H1 (cell line): ENCODE measurements around the gene PAX9. TPM values are rescaled to one million over a fixed set of nuclear protein-coding genes. Genes with fewer than 3 reads are reported as not detected.

Experiments used
- CTCF ChIA-PET: fragments of 300-600 bp; sonication (Branson Sonifier 250); formaldehyde crosslinking; loops from one replicate; lab custom pipeline; 2021; ENCODE audit not compliant: partially characterized antibody; lab: Charles Lee
- POLR2A ChIA-PET: fragments of 300-600 bp; sonication (Branson Sonifier 250); formaldehyde crosslinking; loops from one replicate; lab custom pipeline; 2021; ENCODE audit warnings: inconsistent platforms; ENCODE audit not compliant: partially characterized antibody; lab: Charles Lee
- DNase-seq, 2 experiments: peaks; one replicate each; pipeline versions ENCODE4 v3.0.0 to v3.0.0-alpha.2; 2010 to 2022; ENCODE audit warnings: low spot score in 2 of 2, low read depth in 1 of 2, mixed read lengths in 1 of 2
- FAIRE-seq: peaks from 2 replicates; lab custom pipeline; 2011; peaks lifted over from hg19 to GRCh38; lab: Jason Lieb, UNC
- H2AFZ ChIP-seq: 2 replicates; pipeline ENCODE4 v1.8.1; 2012; ENCODE audit warnings: low read length, inconsistent platforms
- H2AK5ac ChIP-seq: 2 replicates; pipeline ENCODE4 v1.6.1; 2013; ENCODE audit warnings: low read depth, low read length
- H2BK120ac ChIP-seq: replicated peaks from 2 replicates; pipeline ENCODE3; 2013; ENCODE audit warnings: low read depth, low read length, inconsistent platforms
- H2BK12ac ChIP-seq: 2 replicates; pipeline ENCODE4 v1.6.1; 2013; ENCODE audit warnings: low read depth, low read length
- H2BK15ac ChIP-seq: 2 replicates; pipeline ENCODE4 v1.6.1; 2013; ENCODE audit warnings: low read length
- H2BK20ac ChIP-seq: 2 replicates; pipeline ENCODE4 v1.6.1; 2013; ENCODE audit warnings: low read length
- H2BK5ac ChIP-seq: 2 replicates; pipeline ENCODE4 v1.6.1; 2013; ENCODE audit warnings: low read depth, low read length
- H3K14ac ChIP-seq: 2 replicates; pipeline ENCODE4 v1.6.1; 2013; ENCODE audit warnings: inconsistent platforms; ENCODE audit not compliant: insufficient read length
- H3K18ac ChIP-seq: 2 replicates; pipeline ENCODE4 v1.6.1; 2013; ENCODE audit warnings: low read length; ENCODE audit errors: extremely low read depth
- H3K23ac ChIP-seq: 2 replicates; pipeline ENCODE4 v1.6.1; 2013; ENCODE audit warnings: inconsistent platforms; ENCODE audit not compliant: insufficient read length
- H3K23me2 ChIP-seq: 2 replicates; pipeline ENCODE4 v1.6.1; 2013; ENCODE audit warnings: low read depth, low read length
- H3K27ac ChIP-seq: 2 replicates; pipeline ENCODE4 v1.6.1; 2011; ENCODE audit warnings: low read depth, low read length, inconsistent platforms
- H3K27me3 ChIP-seq, 4 experiments: replicated peaks in 1 of 4; 1 replicate in 1 of 4; 2 replicates in 3 of 4; pipeline versions ENCODE4 v1.6.1 to v1.8.1; 2011 to 2013; ENCODE audit warnings: low read length in 3 of 4, mild to moderate bottlenecking in 3 of 4, inconsistent platforms in 2 of 4, mixed read lengths in 2 of 4, moderate library complexity in 1 of 4; ENCODE audit not compliant: control insufficient read depth in 3 of 4, insufficient read depth in 3 of 4; ENCODE audit errors: extremely low read depth in 1 of 4
- H3K36me3 ChIP-seq, 4 experiments: 2 replicates each; pipeline versions ENCODE4 v1.6.1 to v1.8.1; 2011 to 2013; ENCODE audit warnings: mild to moderate bottlenecking in 4 of 4, low read length in 3 of 4, moderate library complexity in 2 of 4, control low read depth in 1 of 4, inconsistent platforms in 1 of 4; ENCODE audit not compliant: insufficient read depth in 4 of 4, control insufficient read depth in 2 of 4
- H3K4ac ChIP-seq: replicated peaks from 2 replicates; pipeline ENCODE3; 2013; ENCODE audit warnings: low read length, low read depth, mixed read lengths, inconsistent platforms; ENCODE audit not compliant: insufficient read length
- H3K4me1 ChIP-seq, 4 experiments: replicated peaks in 1 of 4; 1 replicate in 1 of 4; 2 replicates in 3 of 4; pipeline versions ENCODE4 v1.6.1 to v1.8.1; 2011 to 2013; ENCODE audit warnings: low read length in 3 of 4, inconsistent platforms in 2 of 4, mixed read lengths in 1 of 4; ENCODE audit not compliant: insufficient read depth in 4 of 4, control insufficient read depth in 3 of 4
- H3K4me2 ChIP-seq, 2 experiments: 2 replicates each; pipeline versions ENCODE4 v1.6.1 to v1.8.1; 2011 to 2013; ENCODE audit warnings: low read depth in 2 of 2, low read length in 2 of 2, control low read depth in 1 of 2, inconsistent platforms in 1 of 2, mild to moderate bottlenecking in 1 of 2; ENCODE audit not compliant: insufficient read depth in 1 of 2
- H3K4me3 ChIP-seq, 4 experiments: fragments of 200-600, 300-600 bp in 1 of 4; sonication (generic), shearing (Covaris generic), sonication (Bioruptor Twin) in 1 of 4; 2 replicates each; pipeline versions ENCODE4 v1.5.1 to v1.8.1; 2011 to 2016; ENCODE audit warnings: low read length in 4 of 4, low read depth in 3 of 4, control low read depth in 2 of 4, inconsistent platforms in 2 of 4, mild to moderate bottlenecking in 2 of 4, mixed read lengths in 1 of 4, moderate library complexity in 1 of 4; ENCODE audit not compliant: insufficient read depth in 2 of 4; ENCODE audit errors: extremely low read depth in 1 of 4
- H3K56ac ChIP-seq: replicated peaks from 2 replicates; pipeline ENCODE3; 2013; ENCODE audit warnings: low read depth, mild to moderate bottlenecking, mixed read lengths, low read length, inconsistent platforms; ENCODE audit not compliant: insufficient read length
- H3K79me1 ChIP-seq: 2 replicates; pipeline ENCODE4 v1.6.1; 2013; ENCODE audit warnings: low read depth, low read length, control low read depth
- H3K79me2 ChIP-seq, 2 experiments: 2 replicates each; pipeline versions ENCODE4 v1.6.1 to v1.8.1; 2012 to 2013; ENCODE audit warnings: low read length in 2 of 2, mild to moderate bottlenecking in 2 of 2, inconsistent platforms in 1 of 2; ENCODE audit not compliant: insufficient read depth in 2 of 2, control insufficient read depth in 1 of 2
- H3K9ac ChIP-seq, 4 experiments: replicated peaks in 1 of 4; 1 replicate in 1 of 4; 2 replicates in 3 of 4; pipeline versions ENCODE4 v1.6.1 to v1.8.1; 2011 to 2013; ENCODE audit warnings: low read depth in 3 of 4, low read length in 3 of 4, control low read depth in 2 of 4, mild to moderate bottlenecking in 2 of 4, moderate library complexity in 2 of 4, inconsistent platforms in 1 of 4; ENCODE audit errors: extremely low read depth in 1 of 4
- H3K9me3 ChIP-seq, 2 experiments: 2 replicates each; pipeline versions ENCODE4 v1.6.1 to v1.8.1; 2012 to 2013; ENCODE audit warnings: mild to moderate bottlenecking in 2 of 2, moderate library complexity in 2 of 2, control low read depth in 1 of 2, inconsistent platforms in 1 of 2, low read depth in 1 of 2, low read length in 1 of 2, mixed read lengths in 1 of 2; ENCODE audit not compliant: insufficient read depth in 2 of 2
- H4K20me1 ChIP-seq, 2 experiments: replicated peaks in 1 of 2; 2 replicates each; pipeline versions ENCODE3 to v1.8.1; 2011 to 2013; ENCODE audit warnings: inconsistent platforms in 2 of 2, low read length in 2 of 2, mild to moderate bottlenecking in 1 of 2; ENCODE audit not compliant: insufficient read depth in 2 of 2, control insufficient read depth in 1 of 2
- H4K5ac ChIP-seq: 2 replicates; pipeline ENCODE4 v1.6.1; 2013; ENCODE audit warnings: low read length, low read depth, mixed read lengths, inconsistent platforms; ENCODE audit not compliant: insufficient read length
- H4K8ac ChIP-seq: 2 replicates; pipeline ENCODE4 v1.8.0; 2013; ENCODE audit warnings: mild to moderate bottlenecking, moderate library complexity, low read length, inconsistent platforms; ENCODE audit not compliant: insufficient read depth; ENCODE audit errors: extremely low read depth
- H4K91ac ChIP-seq: replicated peaks from 2 replicates; pipeline ENCODE3; 2013; ENCODE audit warnings: low read length, mixed read lengths, inconsistent platforms; ENCODE audit not compliant: insufficient read length
- CTCF ChIP-seq, 3 experiments: IDR thresholded peaks; 1 replicate in 2 of 3; 2 replicates in 1 of 3; pipeline versions ENCODE4 v1.5.1 to v1.6.1; 2011; ENCODE audit warnings: low read length in 3 of 3, mild to moderate bottlenecking in 3 of 3, inconsistent platforms in 2 of 3, low read depth in 1 of 3, moderate library complexity in 1 of 3; ENCODE audit not compliant: insufficient read depth in 1 of 3; ENCODE audit errors: control extremely low read depth in 1 of 3
- EZH2 ChIP-seq: fragments of 200-600 bp; sonication (generic); IDR thresholded peaks from 2 replicates; pipeline ENCODE4 v1.7.1; 2012; ENCODE audit warnings: low read depth, mild to moderate bottlenecking, moderate library complexity, low read length, inconsistent platforms; ENCODE audit not compliant: severe bottlenecking
- GTF2F1 ChIP-seq: IDR thresholded peaks from 2 replicates; pipeline ENCODE4 v1.6.1; 2012; ENCODE audit warnings: low read depth, low read length, improper control_type of control experiment, borderline replicate concordance
- MAX ChIP-seq: IDR thresholded peaks from 2 replicates; pipeline ENCODE4 v1.6.1; 2012; ENCODE audit warnings: inconsistent platforms
- NRF1 ChIP-seq: IDR thresholded peaks from 2 replicates; pipeline ENCODE4 v1.6.1; 2011; ENCODE audit warnings: mild to moderate bottlenecking, low read depth, low read length, improper control_type of control experiment
- POLR2A ChIP-seq, 2 experiments: IDR thresholded peaks; 1 replicate in 1 of 2; 2 replicates in 1 of 2; pipeline ENCODE4 v1.6.1; 2011; ENCODE audit warnings: low read depth in 2 of 2, low read length in 2 of 2, mild to moderate bottlenecking in 2 of 2; ENCODE audit errors: control extremely low read depth in 1 of 2
- POLR2AphosphoS5 ChIP-seq: IDR thresholded peaks from 2 replicates; pipeline ENCODE4 v1.6.1; 2011; ENCODE audit warnings: low read depth, low read length
- SP1 ChIP-seq: IDR thresholded peaks from 2 replicates; pipeline ENCODE4 v1.6.1; 2011; ENCODE audit warnings: low read depth, low read length
- TBP ChIP-seq: IDR thresholded peaks from 2 replicates; pipeline ENCODE4 v1.6.1; 2011; ENCODE audit warnings: low read depth, low read length, improper control_type of control experiment
- WGBS, 2 experiments: shearing (Covaris generic) in 1 of 2; methylation state at CpG; one replicate each; pipeline versions ENCODE4 v1.1.6 to v1.1.7; 2013 to 2015; ENCODE audit warnings: low lambda C conversion rate in 2 of 2, mixed read lengths in 2 of 2, inconsistent platforms in 1 of 2, low coverage in 1 of 2, missing lambda C conversion rate in 1 of 2; ENCODE audit not compliant: insufficient replicate concordance in 2 of 2, insufficient coverage in 1 of 2, insufficient read length in 1 of 2; ENCODE audit errors: extremely low coverage in 1 of 2, missing lambda C conversion rate in 1 of 2; 5-methylcytosine and 5-hydroxymethylcytosine counted together
- polyA plus RNA-seq, 7 experiments: library from polyadenylated mRNA; depleted of rRNA in 3 of 7; stranded (reverse) in 5 of 7; unstranded in 2 of 7; fragments of >200 nt in 5 of 7; fragments of 200-250 nt in 2 of 7; gene quantifications; 1 replicate in 5 of 7; 2 replicates in 1 of 7; 4 replicates in 1 of 7; pipeline versions ENCODE4 v1.2.1 to v1.2.3, GENCODE V29; 2011 to 2013; ENCODE audit warnings: missing spikeins in 2 of 7, mixed read lengths in 2 of 7
- total RNA-seq: library from RNA; stranded (reverse); fragmentation: NEBNext Ultra II Directional; extraction: Animal tissue kit (Norgen Biotek cat#: 25700); gene quantifications from 2 replicates; pipeline ENCODE4 v1.2.1, GENCODE V29; 2021

PAX9 gene
- total and polyA plus RNA-seq, 2 of the 8 experiments (the other 6 are each of a cell fraction or from before 2014, with no cell fraction given) = 0.05 TPM; not detected in 1

GRCh38 chr14:36655571-36655962 lies 6.1 kb upstream of the PAX9 start:
- Histone ChIP-seq H3K79me1 (no peaks in the 10 kb centered on the region), H3K9ac (no peak overlapping the region), H2BK12ac (no peak overlapping the region), H3K27ac (no peak overlapping the region), H3K4me3 (peak overlapping the region in 1 of 4 experiments; percentile 53; a peak in 1 of 8 replicates), H2AFZ (no peak overlapping the region), H4K8ac (no peak overlapping the region), H3K4me1 (peaks cover 0 to 21% (median 11%) of the 10 kb centered on the region in 4 experiments; a peak in 5 of 7 replicates), H3K27me3 (peaks cover 94 to 100% (median 98%) of the 10 kb centered on the region in 4 experiments), H3K4me2 (peak overlapping the region; percentile 35 to 74), H2BK15ac (no peak overlapping the region), H3K23me2 (no peaks in the 10 kb centered on the region; the same call in 1 of the 2 replicates), H4K20me1 (peaks cover 30 to 50% of the 10 kb centered on the region in 2 experiments), H3K56ac (no peak overlapping the region), H3K79me2 (no peaks in the 10 kb centered on the region), H3K23ac (no peak overlapping the region), H2BK20ac (no peak overlapping the region), H2BK5ac (no peak overlapping the region), H3K14ac (no peak overlapping the region), H2BK120ac (no peak overlapping the region), H3K36me3 (no peaks in the 10 kb centered on the region; a peak in 1 of 8 replicates), H4K91ac (no peak overlapping the region), H3K18ac (no peak overlapping the region), H3K9me3 (no peaks in the 10 kb centered on the region), H2AK5ac (0 out of 2 replicates have a peak overlapping the region, but pooled peaks have one; percentile 14), H3K4ac (no peak overlapping the region), H4K5ac (no peak overlapping the region)
- POLR2A ChIA-PET = no interaction called here
- 13% methylated on average over 11 of the region's 11 CpGs; no CpG with 5 or more reads in 1 of the 2 experiments for WGBS, 2 experiments
- DNase-seq = no peak
- TF ChIP-seq EZH2 (peak; percentile 13), POLR2AphosphoS5 (no peak), SP1 (no peak), NRF1 (no peak), CTCF (IDR thresholded peaks at IDR 0.05; ENCODE audit: control extremely low read depth in 1 of 3, insufficient read depth in 1 of 3, low read depth in 1 of 3, low read length in 3 of 3) (no peak), TBP (no peak), MAX (no peak), GTF2F1 (no peak), POLR2A (IDR thresholded peaks at IDR 0.05; ENCODE audit: control extremely low read depth in 1 of 2, low read depth in 2 of 2, low read length in 2 of 2) (no peak)
- FAIRE-seq = no peak
- CTCF ChIA-PET = interaction anchor here (0.6 to 9.9 kb wide), 46 partner anchors 8 to 587 kb away, joined by 3 to 132 read pairs (median 4); partner anchors contain the start of gene NKX2-8
